ENCODE data around the gene NDUFAB1. TPM values are rescaled to one million over a fixed set of nuclear protein-coding genes. Genes with fewer than 3 reads are reported as not detected.

NDUFAB1 gene
- total RNA-seq, 2 experiments from 2014 or later, result 157 to 162 TPM

- ChIA-PET POLR2A (interaction anchor here (0.6 to 2.4 kb wide), 4 partner anchors 8 to 503 kb away, joined by 3 to 7 read pairs (median 5); partner anchors contain the start of genes DCTN5, PALB2 and PLK1), CTCF (interaction anchor here (0.6 to 2.2 kb wide), 20 partner anchors 8 to 413 kb away, joined by 3 to 11 read pairs (median 5); partner anchors contain the start of genes EARS2 and UBFD1)
- peak overlapping the region; percentile 44 for H3K27ac Mint-ChIP-seq
- no peaks in the 10 kb centered on the region for H3K27me3 Mint-ChIP-seq
- no peaks in the 10 kb centered on the region for H3K9me3 Mint-ChIP-seq
- peaks cover 22% of the 10 kb centered on the region for H3K4me1 Mint-ChIP-seq (ENCODE audit: low read depth)
- peak; percentile 42 for DNase-seq
- intact Hi-C loops (cut with micrococcal nuclease), result no loop called here
- TF ChIP-seq CTCF (IDR thresholded peaks at IDR 0.05), result no peak
- peaks cover 11% of the 10 kb centered on the region for H3K36me3 Mint-ChIP-seq (ENCODE audit: low read depth)
- ATAC-seq, result no peak
- H3K4me3 Mint-ChIP-seq, result no peak overlapping the region
These were observed 1.1 kb upstream of the NDUFAB1 start for GRCh38 chr16:23597003-23597756.

GRCh38 chr16:23595246-23595950, 718 bp downstream of the NDUFAB1 start:
- Mint-ChIP-seq H3K27me3 (no peaks in the 10 kb centered on the region), H3K9me3 (no peaks in the 10 kb centered on the region), H3K27ac (peak overlapping the region; percentile 71), H3K36me3 (ENCODE audit: low read depth) (peaks cover 16% of the 10 kb centered on the region), H3K4me3 (peak overlapping the region; percentile 85), H3K4me1 (ENCODE audit: low read depth) (peaks cover 27% of the 10 kb centered on the region)
- DNase-seq (peak; percentile 5), ATAC-seq (no peak)
- ChIA-PET POLR2A (interaction anchor here (0.7 to 2.0 kb wide), 3 partner anchors 10 to 46 kb away, joined by 3 to 5 read pairs (median 4); partner anchors contain the start of genes DCTN5 and PALB2), CTCF (interaction anchor here (1.8 to 2.1 kb wide), 2 partner anchors 9 to 132 kb away, joined by 4 to 11 read pairs; no protein-coding TSS in a partner anchor)
- TF ChIP-seq CTCF (IDR thresholded peaks at IDR 0.05), result no peak
- intact Hi-C loops (cut with micrococcal nuclease), result no loop called here

GRCh38 chr16:23594186-23594585, 1.9 kb downstream of the NDUFAB1 start:
- Mint-ChIP-seq H3K9me3 (no peaks in the 10 kb centered on the region), H3K27ac (no peak overlapping the region), H3K4me3 (peak overlapping the region; percentile 21), H3K27me3 (no peaks in the 10 kb centered on the region), H3K36me3 (ENCODE audit: low read depth) (peaks cover 19% of the 10 kb centered on the region), H3K4me1 (ENCODE audit: low read depth) (peaks cover 27% of the 10 kb centered on the region)
- ChIA-PET CTCF (interaction anchor here (1.0 kb wide), 1 partner anchor 34 kb away, joined by 3 read pairs; no protein-coding TSS in a partner anchor), POLR2A (no interaction called here)
- no peak for ATAC-seq
- intact Hi-C loops (cut with micrococcal nuclease), result no loop called here
- TF ChIP-seq CTCF (IDR thresholded peaks at IDR 0.05), result no peak
- DNase-seq, result no peak

- Mint-ChIP-seq H3K4me3 (no peak overlapping the region), H3K9me3 (no peaks in the 10 kb centered on the region), H3K27me3 (no peaks in the 10 kb centered on the region), H3K27ac (no peak overlapping the region), H3K4me1 (ENCODE audit: low read depth) (peaks cover 18% of the 10 kb centered on the region), H3K36me3 (ENCODE audit: low read depth) (peaks cover 37% of the 10 kb centered on the region)
- POLR2A ChIA-PET, result interaction anchor here (1.1 kb wide), 1 partner anchor 51 kb away, joined by 4 read pairs; the partner anchor contains the start of genes DCTN5 and PALB2
- CTCF ChIA-PET, result no interaction called here
- no peak for ATAC-seq
- no peak for TF ChIP-seq CTCF (IDR thresholded peaks at IDR 0.05)
- intact Hi-C loops (cut with micrococcal nuclease), result no loop called here
- no peak for DNase-seq
These were observed 5.9 kb downstream of the NDUFAB1 start for GRCh38 chr16:23590181-23590580.
